Liver (tissue), 3 donors: ENCODE data around the gene SLC44A2.

ENCODE experiments used
- CTCF ChIP-seq: fragments of 150-350 bp; IDR thresholded peaks from 2 replicates; pipeline ENCODE4 v1.5.1; 2017; ENCODE audit warnings: improper control_type of control experiment, low read depth, low read length; ENCODE audit not compliant: missing input control
- EGR1 ChIP-seq, 2 donors: IDR thresholded peaks; 2 replicates each; pipeline ENCODE4 v1.6.1; 2016 to 2018; ENCODE audit warnings: antibody characterized with exemption in 2 of 2, low read depth in 2 of 2
- HNF4G ChIP-seq: IDR thresholded peaks from 2 replicates; pipeline ENCODE4 v1.6.1; 2016; ENCODE audit warnings: antibody characterized with exemption
- MAX ChIP-seq: IDR thresholded peaks from 2 replicates; pipeline ENCODE4 v1.6.1; 2016; ENCODE audit warnings: antibody characterized with exemption
- RAD21 ChIP-seq, 2 donors: IDR thresholded peaks; 2 replicates each; pipeline ENCODE4 v1.6.1; 2016; ENCODE audit warnings: antibody characterized with exemption in 2 of 2, mild to moderate bottlenecking in 2 of 2
- SP1 ChIP-seq: IDR thresholded peaks from 2 replicates; pipeline ENCODE4 v1.6.1; 2018; ENCODE audit warnings: antibody characterized with exemption, mild to moderate bottlenecking
- TAF1 ChIP-seq: conservative IDR thresholded peaks from 2 replicates; pipeline ENCODE4 v1.6.1; 2016; ENCODE audit warnings: antibody characterized with exemption, mild to moderate bottlenecking
- TF ChIP-seq, protein P1 (sequence below): IDR thresholded peaks from 2 replicates; pipeline ENCODE4 v1.6.1; 2016; ENCODE audit warnings: antibody characterized with exemption, mild to moderate bottlenecking
- donor health status: healthy.
- donor health status: healthy.

- no peak for TF ChIP-seq CTCF
- no peak for TF ChIP-seq MAX
- TF ChIP-seq RAD21 (IDR thresholded peaks at IDR 0.05) = no peak
- no peak for TF ChIP-seq HNF4G
- TF ChIP-seq TAF1 = no peak
- TF ChIP-seq, protein P1, sequence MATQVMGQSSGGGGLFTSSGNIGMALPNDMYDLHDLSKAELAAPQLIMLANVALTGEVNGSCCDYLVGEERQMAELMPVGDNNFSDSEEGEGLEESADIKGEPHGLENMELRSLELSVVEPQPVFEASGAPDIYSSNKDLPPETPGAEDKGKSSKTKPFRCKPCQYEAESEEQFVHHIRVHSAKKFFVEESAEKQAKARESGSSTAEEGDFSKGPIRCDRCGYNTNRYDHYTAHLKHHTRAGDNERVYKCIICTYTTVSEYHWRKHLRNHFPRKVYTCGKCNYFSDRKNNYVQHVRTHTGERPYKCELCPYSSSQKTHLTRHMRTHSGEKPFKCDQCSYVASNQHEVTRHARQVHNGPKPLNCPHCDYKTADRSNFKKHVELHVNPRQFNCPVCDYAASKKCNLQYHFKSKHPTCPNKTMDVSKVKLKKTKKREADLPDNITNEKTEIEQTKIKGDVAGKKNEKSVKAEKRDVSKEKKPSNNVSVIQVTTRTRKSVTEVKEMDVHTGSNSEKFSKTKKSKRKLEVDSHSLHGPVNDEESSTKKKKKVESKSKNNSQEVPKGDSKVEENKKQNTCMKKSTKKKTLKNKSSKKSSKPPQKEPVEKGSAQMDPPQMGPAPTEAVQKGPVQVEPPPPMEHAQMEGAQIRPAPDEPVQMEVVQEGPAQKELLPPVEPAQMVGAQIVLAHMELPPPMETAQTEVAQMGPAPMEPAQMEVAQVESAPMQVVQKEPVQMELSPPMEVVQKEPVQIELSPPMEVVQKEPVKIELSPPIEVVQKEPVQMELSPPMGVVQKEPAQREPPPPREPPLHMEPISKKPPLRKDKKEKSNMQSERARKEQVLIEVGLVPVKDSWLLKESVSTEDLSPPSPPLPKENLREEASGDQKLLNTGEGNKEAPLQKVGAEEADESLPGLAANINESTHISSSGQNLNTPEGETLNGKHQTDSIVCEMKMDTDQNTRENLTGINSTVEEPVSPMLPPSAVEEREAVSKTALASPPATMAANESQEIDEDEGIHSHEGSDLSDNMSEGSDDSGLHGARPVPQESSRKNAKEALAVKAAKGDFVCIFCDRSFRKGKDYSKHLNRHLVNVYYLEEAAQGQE = no peak
- TF ChIP-seq SP1 = no peak
- TF ChIP-seq EGR1 (IDR thresholded peaks at IDR 0.05; ENCODE audit: low read depth in 2 of 2) = no peak
Measured at GRCh38 chr19:10685210-10685609, 59.9 kb downstream of the SLC44A2 start.
